ENCODE results near the gene OAS1.
A peak's percentile ranks its signal among the peaks of the same experiment; 100 is the strongest.
"Not testable (repeated sequence)": the region's sequence is repeated elsewhere in the genome, so short reads cannot be mapped to it uniquely, and the experiment has no call there.

The OAS1 gene

GRCh38 chr12:112937741-112938719 is 31.3 kb downstream of the OAS1 start, which contains the start of gene OAS3:
Gene OAS3, plus strand, starts transcription at chr12:112938474. Its CDS starts 57 bp downstream, at chr12:112938531.
- DNase-seq = peak; percentile 39

GRCh38 chr12:112938751-112939150 is 32.0 kb downstream of the OAS1 start:
- no peak for DNase-seq

GRCh38 chr12:112939761-112940381 is 33.1 kb downstream of the OAS1 start:
- DNase-seq = no peak

- no peak for DNase-seq
These were observed 35.0 kb downstream of the OAS1 start for GRCh38 chr12:112941528-112942335.

- no peak for DNase-seq
These were observed 35.8 kb downstream of the OAS1 start for GRCh38 chr12:112942572-112942971.

GRCh38 chr12:112944024-112944690 is 37.4 kb downstream of the OAS1 start:
- DNase-seq = no peak

GRCh38 chr12:112945515-112945914 is 38.8 kb downstream of the OAS1 start:
- no peak for DNase-seq

GRCh38 chr12:112946236-112947000 is 39.7 kb downstream of the OAS1 start:
- DNase-seq = no peak

- DNase-seq = no peak
These were observed 40.6 kb downstream of the OAS1 start for GRCh38 chr12:112947314-112947713.

GRCh38 chr12:112947761-112948160 is 41.0 kb downstream of the OAS1 start:
- DNase-seq = no peak

GRCh38 chr12:112948806-112949205 is 42.0 kb downstream of the OAS1 start:
- no peak for DNase-seq

GRCh38 chr12:112950701-112951100 is 43.9 kb downstream of the OAS1 start:
- no peak for DNase-seq

- DNase-seq = not testable (repeated sequence)
These were observed 50.4 kb downstream of the OAS1 start for GRCh38 chr12:112957125-112957524.

- DNase-seq = no peak
These were observed 54.3 kb downstream of the OAS1 start for GRCh38 chr12:112961074-112961473.

- no peak for DNase-seq
These were observed 54.8 kb downstream of the OAS1 start for GRCh38 chr12:112961536-112961935.

- DNase-seq = no peak
These were observed 55.8 kb downstream of the OAS1 start for GRCh38 chr12:112962561-112962960.

- DNase-seq = no peak
These were observed 56.6 kb downstream of the OAS1 start for GRCh38 chr12:112963227-112963861.

GRCh38 chr12:112964067-112964670 is 57.4 kb downstream of the OAS1 start:
- no peak for DNase-seq

- DNase-seq = no peak
These were observed 58.2 kb downstream of the OAS1 start for GRCh38 chr12:112964915-112965314.

- DNase-seq = no peak
These were observed 58.9 kb downstream of the OAS1 start for GRCh38 chr12:112965643-112966042.

- DNase-seq = no peak
These were observed 60.5 kb downstream of the OAS1 start for GRCh38 chr12:112967306-112967705.

All from NCI-H2107 (cell line).